ENCODE results near the gene L1CAM.

L1CAM gene

GRCh38 chrX:153812220-153812619 lies 73.8 kb downstream of the L1CAM start:
- in situ Hi-C loops (cut with HindIII; ENCODE audit: low sequenced_read_pairs), result no loop called here
- DNase-seq (ENCODE audit: low read depth, low spot score), result no peak
- no peak overlapping the region for H3K4me3 ChIP-seq (ENCODE audit: low read depth, low read length)
- TF ChIP-seq, protein P1, sequence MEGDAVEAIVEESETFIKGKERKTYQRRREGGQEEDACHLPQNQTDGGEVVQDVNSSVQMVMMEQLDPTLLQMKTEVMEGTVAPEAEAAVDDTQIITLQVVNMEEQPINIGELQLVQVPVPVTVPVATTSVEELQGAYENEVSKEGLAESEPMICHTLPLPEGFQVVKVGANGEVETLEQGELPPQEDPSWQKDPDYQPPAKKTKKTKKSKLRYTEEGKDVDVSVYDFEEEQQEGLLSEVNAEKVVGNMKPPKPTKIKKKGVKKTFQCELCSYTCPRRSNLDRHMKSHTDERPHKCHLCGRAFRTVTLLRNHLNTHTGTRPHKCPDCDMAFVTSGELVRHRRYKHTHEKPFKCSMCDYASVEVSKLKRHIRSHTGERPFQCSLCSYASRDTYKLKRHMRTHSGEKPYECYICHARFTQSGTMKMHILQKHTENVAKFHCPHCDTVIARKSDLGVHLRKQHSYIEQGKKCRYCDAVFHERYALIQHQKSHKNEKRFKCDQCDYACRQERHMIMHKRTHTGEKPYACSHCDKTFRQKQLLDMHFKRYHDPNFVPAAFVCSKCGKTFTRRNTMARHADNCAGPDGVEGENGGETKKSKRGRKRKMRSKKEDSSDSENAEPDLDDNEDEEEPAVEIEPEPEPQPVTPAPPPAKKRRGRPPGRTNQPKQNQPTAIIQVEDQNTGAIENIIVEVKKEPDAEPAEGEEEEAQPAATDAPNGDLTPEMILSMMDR (IDR thresholded peaks at IDR 0.05; ENCODE audit: low read depth, low read length), result no peak

All from astrocyte of the spinal cord (primary cell).